Measurements from ENCODE around the gene NSD1. TPM values are rescaled to one million over a fixed set of nuclear protein-coding genes. Genes with fewer than 3 reads are reported as not detected.
"Not testable (repeated sequence)": the region's sequence is repeated elsewhere in the genome, so short reads cannot be mapped to it uniquely, and the experiment has no call there.

NSD1 gene
- total and polyA plus RNA-seq, 2 experiments from 2014 or later, result 26.6 to 28.8 TPM

GRCh38 chr5:177253252-177253651 is 119.7 kb downstream of the NSD1 start:
- DNase-seq (ENCODE audit: low spot score), result no peak
- no peak overlapping the region for H3K27ac ChIP-seq
- 95% methylated on average over 1 of the region's 1 CpG for WGBS (ENCODE audit: low lambda C conversion rate, missing lambda C conversion rate)
- H3K4me1 ChIP-seq (ENCODE audit: insufficient read depth), result no peaks in the 10 kb centered on the region
- no peaks in the 10 kb centered on the region for H3K36me3 ChIP-seq (replicated peaks; ENCODE audit: insufficient read depth, low read depth)
- H3K4me2 ChIP-seq, result no peak overlapping the region
- no peak overlapping the region for H3K4me3 ChIP-seq
- H2AFZ ChIP-seq, result no peak overlapping the region
- no peaks in the 10 kb centered on the region for H3K79me2 ChIP-seq
- no peaks in the 10 kb centered on the region for H3K9me2 ChIP-seq (replicated peaks; ENCODE audit: insufficient read depth)
- no peaks in the 10 kb centered on the region for H3K27me3 ChIP-seq
- TF ChIP-seq CTCF (IDR thresholded peaks at IDR 0.05; ENCODE audit: poor library complexity) (no peak), EZH2phosphoT487 (IDR thresholded peaks at IDR 0.05; ENCODE audit: low read depth, severe bottlenecking, unreplicated experiment) (no peak), EZH2 (IDR thresholded peaks at IDR 0.05; ENCODE audit: borderline replicate concordance) (no peak)
- H3K9me3 ChIP-seq (ENCODE audit: low read depth), result no peaks in the 10 kb centered on the region
- no peaks in the 10 kb centered on the region for H4K20me1 ChIP-seq (ENCODE audit: insufficient read depth, poor library complexity, severe bottlenecking)

GRCh38 chr5:177256296-177256695 is 122.7 kb downstream of the NSD1 start:
- H3K4me1 ChIP-seq (ENCODE audit: insufficient read depth), result no peaks in the 10 kb centered on the region
- no peaks in the 10 kb centered on the region for H3K79me2 ChIP-seq
- H3K9me2 ChIP-seq (replicated peaks; ENCODE audit: insufficient read depth), result no peaks in the 10 kb centered on the region
- DNase-seq (ENCODE audit: low spot score), result no peak
- 81% methylated on average over 5 of the region's 5 CpGs for WGBS (ENCODE audit: low lambda C conversion rate, missing lambda C conversion rate)
- H3K4me3 ChIP-seq, result no peak overlapping the region
- H3K9me3 ChIP-seq (ENCODE audit: low read depth), result no peaks in the 10 kb centered on the region
- no peaks in the 10 kb centered on the region for H3K36me3 ChIP-seq (replicated peaks; ENCODE audit: insufficient read depth, low read depth)
- H2AFZ ChIP-seq, result no peak overlapping the region
- H3K4me2 ChIP-seq, result no peak overlapping the region
- H4K20me1 ChIP-seq (ENCODE audit: insufficient read depth, poor library complexity, severe bottlenecking), result no peaks in the 10 kb centered on the region
- TF ChIP-seq CTCF (IDR thresholded peaks at IDR 0.05; ENCODE audit: poor library complexity) (no peak), EZH2 (IDR thresholded peaks at IDR 0.05; ENCODE audit: borderline replicate concordance) (no peak), EZH2phosphoT487 (IDR thresholded peaks at IDR 0.05; ENCODE audit: low read depth, severe bottlenecking, unreplicated experiment) (no peak)
- H3K27ac ChIP-seq, result no peak overlapping the region
- no peaks in the 10 kb centered on the region for H3K27me3 ChIP-seq

- H2AFZ ChIP-seq; H3K4me2 ChIP-seq; H3K9me3 ChIP-seq (ENCODE audit: low read depth); H3K4me1 ChIP-seq (ENCODE audit: insufficient read depth); H3K79me2 ChIP-seq; H3K27ac ChIP-seq; H4K20me1 ChIP-seq (ENCODE audit: insufficient read depth, poor library complexity, severe bottlenecking); H3K4me3 ChIP-seq; H3K9me2 ChIP-seq (replicated peaks; ENCODE audit: insufficient read depth); H3K27me3 ChIP-seq; H3K36me3 ChIP-seq (replicated peaks; ENCODE audit: insufficient read depth, low read depth); DNase-seq (ENCODE audit: low spot score): not testable (repeated sequence)
- 95% methylated on average over 7 of the region's 7 CpGs for WGBS (ENCODE audit: low lambda C conversion rate, missing lambda C conversion rate)
These were observed 125.1 kb downstream of the NSD1 start for GRCh38 chr5:177258711-177259110.

GRCh38 chr5:177260961-177261360 is 127.4 kb downstream of the NSD1 start:
- WGBS (ENCODE audit: low lambda C conversion rate, missing lambda C conversion rate), result 96% methylated on average over 7 of the region's 7 CpGs

More at GRCh38 chr5:177260961-177261360, 127.4 kb downstream of the NSD1 start:
- H3K79me2 ChIP-seq, result no peaks in the 10 kb centered on the region
- no peak overlapping the region for H3K4me3 ChIP-seq
- H4K20me1 ChIP-seq (ENCODE audit: insufficient read depth, poor library complexity, severe bottlenecking), result no peaks in the 10 kb centered on the region
- no peak for DNase-seq (ENCODE audit: low spot score)
- no peaks in the 10 kb centered on the region for H3K9me2 ChIP-seq (replicated peaks; ENCODE audit: insufficient read depth)
- H3K27ac ChIP-seq, result no peak overlapping the region
- no peak overlapping the region for H3K4me2 ChIP-seq
- H3K4me1 ChIP-seq (ENCODE audit: insufficient read depth), result no peaks in the 10 kb centered on the region
- no peaks in the 10 kb centered on the region for H3K9me3 ChIP-seq (ENCODE audit: low read depth)
- TF ChIP-seq EZH2 (IDR thresholded peaks at IDR 0.05; ENCODE audit: borderline replicate concordance) (no peak), EZH2phosphoT487 (IDR thresholded peaks at IDR 0.05; ENCODE audit: low read depth, severe bottlenecking, unreplicated experiment) (no peak), CTCF (IDR thresholded peaks at IDR 0.05; ENCODE audit: poor library complexity) (no peak)
- no peaks in the 10 kb centered on the region for H3K27me3 ChIP-seq
- no peaks in the 10 kb centered on the region for H3K36me3 ChIP-seq (replicated peaks; ENCODE audit: insufficient read depth, low read depth)
- H2AFZ ChIP-seq, result no peak overlapping the region
